Measurements from ENCODE around the gene BGLAP.

BGLAP gene

GRCh38 chr1:156249593-156249992 is 7.6 kb downstream of the BGLAP start:
- Histone ChIP-seq H3K4me3 (no peak overlapping the region), H3K9me3 (no peaks in the 10 kb centered on the region), H3K27me3 (ENCODE audit: low read depth) (peaks cover 7% of the 10 kb centered on the region; the same call in 1 of the 2 replicates), H3K36me3 (replicated peaks) (peaks cover 51% of the 10 kb centered on the region), H3K4me1 (no peaks in the 10 kb centered on the region; the same call in 1 of the 2 replicates)
- in situ Hi-C loops (cut with MboI; ENCODE audit: low sequenced_read_pairs), result no loop called here
- DNase-seq (ENCODE audit: low spot score in 2 of 2), result no peak

DNA sequence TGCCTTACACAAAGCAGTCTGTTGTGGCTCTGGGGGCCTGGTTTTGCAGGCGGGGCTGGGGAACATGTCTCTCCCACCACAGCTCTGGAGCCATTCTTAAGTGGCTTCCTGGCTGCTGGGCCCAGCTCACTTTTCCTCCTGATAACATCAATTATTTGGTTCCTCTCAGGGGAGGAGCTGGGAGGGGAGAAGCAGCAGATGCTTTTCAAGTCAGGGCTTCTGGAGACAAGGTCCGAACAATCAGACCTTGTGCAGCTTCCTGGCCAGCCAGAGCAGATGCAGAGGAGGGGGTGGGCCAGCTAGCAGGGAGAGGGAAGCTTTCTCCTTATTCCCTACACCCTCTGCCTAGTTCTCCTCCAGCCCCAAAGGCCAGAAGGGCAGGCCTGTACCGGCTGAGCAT is 9.5 kb downstream of the BGLAP start:
- Histone ChIP-seq H3K4me3 (no peak overlapping the region), H3K36me3 (replicated peaks) (peaks cover 64% of the 10 kb centered on the region), H3K9me3 (no peaks in the 10 kb centered on the region), H3K4me1 (no peaks in the 10 kb centered on the region; the same call in 1 of the 2 replicates), H3K27me3 (ENCODE audit: low read depth) (no peaks in the 10 kb centered on the region)
- no peak for DNase-seq (ENCODE audit: low spot score in 2 of 2)
- in situ Hi-C loops (cut with MboI; ENCODE audit: low sequenced_read_pairs), result no loop called here

DNA sequence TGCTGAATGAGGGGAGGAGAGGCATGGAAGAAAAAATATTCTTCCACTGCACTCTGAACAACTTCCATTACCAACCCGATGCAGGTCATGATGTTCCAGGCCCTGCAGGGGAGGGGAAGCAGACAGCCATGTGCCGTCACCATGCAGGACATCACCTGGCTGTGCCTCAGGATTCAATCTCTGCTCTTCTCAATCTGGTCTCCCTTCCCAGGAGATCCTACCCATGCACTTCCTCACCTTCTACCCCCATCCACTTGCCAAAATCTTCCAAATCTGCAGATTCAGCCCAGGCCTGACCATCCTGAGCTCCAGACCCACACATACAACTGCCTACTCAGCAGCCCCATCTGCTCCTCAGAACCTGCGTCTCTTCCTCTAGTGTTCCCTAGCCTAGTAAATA is 11.7 kb downstream of the BGLAP start:
- no peak for DNase-seq (ENCODE audit: low spot score in 2 of 2)
- H3K4me3 ChIP-seq, result no peak overlapping the region
- in situ Hi-C loops (cut with MboI; ENCODE audit: low sequenced_read_pairs), result no loop called here
- no peaks in the 10 kb centered on the region for H3K9me3 ChIP-seq
- peaks cover 83% of the 10 kb centered on the region for H3K36me3 ChIP-seq (replicated peaks)
- H3K4me1 ChIP-seq, result no peaks in the 10 kb centered on the region
- H3K27me3 ChIP-seq (ENCODE audit: low read depth), result no peaks in the 10 kb centered on the region

DNA sequence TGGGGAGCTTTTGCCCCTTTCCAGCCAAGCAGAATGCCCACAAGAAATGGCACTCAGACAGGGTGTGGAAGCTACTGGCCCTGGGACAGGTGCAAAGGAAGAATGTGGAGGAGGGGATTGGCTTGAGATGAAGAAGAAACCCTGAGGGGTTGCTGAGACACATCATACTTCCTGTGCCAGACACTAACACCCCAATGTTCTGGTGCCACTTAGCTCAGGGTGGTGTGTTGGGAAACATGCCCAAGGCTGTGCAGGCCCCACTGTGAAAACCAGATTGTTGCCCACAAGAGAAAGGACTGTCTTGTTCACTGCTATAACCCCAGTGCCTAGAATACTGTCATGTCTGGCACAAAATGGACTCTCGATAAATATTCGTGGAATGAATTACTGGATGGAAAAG is 15.7 kb downstream of the BGLAP start:
- in situ Hi-C loops (cut with MboI; ENCODE audit: low sequenced_read_pairs), result no loop called here
- H3K9me3 ChIP-seq, result no peaks in the 10 kb centered on the region
- H3K27me3 ChIP-seq (ENCODE audit: low read depth), result no peaks in the 10 kb centered on the region
- H3K4me3 ChIP-seq, result no peak overlapping the region
- DNase-seq (ENCODE audit: low spot score in 2 of 2), result no peak
- H3K36me3 ChIP-seq (replicated peaks), result peaks cover 90% of the 10 kb centered on the region
- no peaks in the 10 kb centered on the region for H3K4me1 ChIP-seq

DNA sequence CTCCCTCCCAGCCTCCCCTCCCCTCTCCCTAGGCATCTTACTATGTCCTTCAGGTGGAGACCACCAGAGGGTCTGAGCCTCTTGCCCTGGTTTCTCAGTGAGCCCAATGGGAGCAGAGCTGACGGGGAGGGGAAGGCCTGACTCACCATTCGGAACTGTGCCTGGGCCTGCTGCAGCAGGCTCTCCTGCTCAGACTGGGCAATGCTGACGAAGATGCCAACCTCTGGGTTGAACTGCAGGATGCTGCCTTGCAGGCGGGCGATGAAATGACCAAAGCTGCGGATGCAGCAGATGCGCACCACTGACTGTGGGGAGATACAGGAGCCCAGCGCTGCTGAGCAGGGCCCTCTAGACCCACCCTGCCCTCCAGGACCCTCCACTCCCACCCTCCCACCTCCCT is 16.9 kb downstream of the BGLAP start:
- Histone ChIP-seq H3K36me3 (replicated peaks) (peaks cover 90% of the 10 kb centered on the region), H3K4me3 (no peak overlapping the region), H3K4me1 (no peaks in the 10 kb centered on the region), H3K9me3 (no peaks in the 10 kb centered on the region), H3K27me3 (ENCODE audit: low read depth) (no peaks in the 10 kb centered on the region)
- DNase-seq (ENCODE audit: low spot score in 2 of 2), result no peak
- in situ Hi-C loops (cut with MboI; ENCODE audit: low sequenced_read_pairs), result no loop called here

DNA sequence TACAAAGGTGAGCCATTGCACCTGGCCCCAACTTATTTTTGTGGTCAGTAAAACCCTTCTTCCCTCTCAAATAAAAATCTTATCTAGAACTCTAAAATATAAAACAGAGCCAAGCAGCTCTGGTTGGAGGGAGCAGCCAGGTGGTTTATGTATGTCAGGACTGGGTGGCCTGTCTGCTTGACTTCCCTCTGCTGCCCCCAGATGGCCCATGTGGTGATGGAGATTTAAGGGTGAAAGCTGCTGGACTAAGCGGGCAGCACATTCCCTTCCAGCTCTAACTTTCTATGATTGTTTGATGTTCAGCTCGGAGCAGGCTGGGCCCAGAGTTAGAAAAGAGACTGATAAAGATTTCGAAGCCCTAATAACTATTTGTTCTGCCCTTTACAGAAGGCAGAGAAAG is 17.8 kb downstream of the BGLAP start:
- Histone ChIP-seq H3K4me3 (no peak overlapping the region), H3K36me3 (replicated peaks) (peaks cover 86% of the 10 kb centered on the region), H3K4me1 (no peaks in the 10 kb centered on the region), H3K27me3 (ENCODE audit: low read depth) (no peaks in the 10 kb centered on the region), H3K9me3 (no peaks in the 10 kb centered on the region)
- in situ Hi-C loops (cut with MboI; ENCODE audit: low sequenced_read_pairs), result no loop called here
- DNase-seq (ENCODE audit: low spot score in 2 of 2), result no peak

DNA sequence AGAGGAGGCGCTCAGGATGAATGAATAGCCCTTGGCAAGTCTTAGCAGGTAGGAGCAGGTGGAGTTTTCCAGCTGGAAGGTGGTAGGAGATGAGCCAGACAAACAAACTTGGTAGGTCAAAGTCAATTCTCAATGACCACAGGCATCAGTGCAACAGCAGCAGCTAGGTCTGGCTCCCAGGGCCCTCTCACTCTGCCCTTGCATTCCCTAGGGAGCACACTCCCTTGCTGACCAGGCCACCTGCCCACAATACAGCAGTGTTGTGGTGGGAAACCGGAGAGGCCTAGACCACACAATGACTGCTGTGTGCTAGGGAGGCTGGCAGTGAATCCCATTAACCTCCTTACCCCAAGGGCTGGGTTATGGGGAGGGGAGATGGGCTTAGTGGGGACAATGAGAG is 18.9 kb downstream of the BGLAP start:
- Histone ChIP-seq H3K9me3 (no peaks in the 10 kb centered on the region), H3K27me3 (ENCODE audit: low read depth) (no peaks in the 10 kb centered on the region), H3K4me3 (no peak overlapping the region), H3K36me3 (replicated peaks) (peaks cover 86% of the 10 kb centered on the region), H3K4me1 (no peaks in the 10 kb centered on the region)
- in situ Hi-C loops (cut with MboI; ENCODE audit: low sequenced_read_pairs), result no loop called here
- no peak for DNase-seq (ENCODE audit: low spot score in 2 of 2)

GRCh38 chr1:156262461-156263287 is 20.7 kb downstream of the BGLAP start:
- in situ Hi-C loops (cut with MboI; ENCODE audit: low sequenced_read_pairs), result no loop called here
- no peaks in the 10 kb centered on the region for H3K9me3 ChIP-seq
- no peaks in the 10 kb centered on the region for H3K4me1 ChIP-seq
- no peak for DNase-seq (ENCODE audit: low spot score in 2 of 2)
- H3K36me3 ChIP-seq (replicated peaks), result peaks cover 91% of the 10 kb centered on the region
- H3K4me3 ChIP-seq, result no peak overlapping the region
- H3K27me3 ChIP-seq (ENCODE audit: low read depth), result no peaks in the 10 kb centered on the region

DNA sequence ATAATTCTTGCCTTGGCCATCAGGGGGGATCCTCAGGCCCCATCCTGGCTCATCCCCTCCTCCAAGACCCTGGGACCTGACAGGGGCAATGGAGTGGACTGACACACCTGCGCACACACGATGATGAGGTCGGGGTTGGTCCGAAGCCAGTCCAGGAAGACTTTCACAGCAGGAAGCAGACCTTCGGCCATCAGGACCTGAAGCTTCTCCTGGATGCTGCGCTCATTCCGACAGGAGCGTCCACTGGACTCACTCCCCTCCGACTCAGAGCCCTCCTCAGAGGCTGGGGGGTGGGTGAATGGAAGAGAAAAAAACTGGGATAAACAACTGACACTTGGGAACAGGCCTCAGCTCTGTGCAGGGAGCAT is 21.3 kb downstream of the BGLAP start:
- Histone ChIP-seq H3K27me3 (ENCODE audit: low read depth) (no peaks in the 10 kb centered on the region), H3K36me3 (replicated peaks) (peaks cover 91% of the 10 kb centered on the region), H3K9me3 (no peaks in the 10 kb centered on the region), H3K4me1 (no peaks in the 10 kb centered on the region), H3K4me3 (no peak overlapping the region)
- in situ Hi-C loops (cut with MboI; ENCODE audit: low sequenced_read_pairs), result no loop called here
- DNase-seq (ENCODE audit: low spot score in 2 of 2), result no peak

GRCh38 chr1:156266051-156266450 is 24.1 kb downstream of the BGLAP start:
- in situ Hi-C loops (cut with MboI; ENCODE audit: low sequenced_read_pairs), result no loop called here
- H3K9me3 ChIP-seq, result no peaks in the 10 kb centered on the region
- no peak for DNase-seq (ENCODE audit: low spot score in 2 of 2)
- no peak overlapping the region for H3K4me3 ChIP-seq
- H3K36me3 ChIP-seq (replicated peaks), result peaks cover 87% of the 10 kb centered on the region
- no peaks in the 10 kb centered on the region for H3K4me1 ChIP-seq
- H3K27me3 ChIP-seq (ENCODE audit: low read depth), result no peaks in the 10 kb centered on the region

DNA sequence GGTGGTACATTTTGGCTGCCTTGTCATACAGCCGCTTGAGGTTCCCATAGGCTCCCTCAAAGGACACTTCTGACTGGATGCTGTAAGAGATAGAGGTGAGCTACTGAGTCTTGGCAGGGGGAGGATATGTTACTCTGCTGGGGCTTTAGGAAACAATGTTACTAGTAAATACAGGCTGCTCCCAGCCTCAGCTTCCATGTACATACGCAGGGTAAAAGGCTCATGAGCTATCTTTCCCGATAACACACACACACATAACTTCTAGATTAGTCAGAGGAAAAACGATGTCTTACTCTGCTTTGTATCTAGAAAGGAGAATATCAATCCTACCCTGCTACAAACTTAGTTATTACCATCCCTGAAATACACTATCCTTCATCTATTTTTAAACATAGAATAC is 26.4 kb downstream of the BGLAP start:
- DNase-seq (ENCODE audit: low spot score in 2 of 2), result no peak
- H3K4me1 ChIP-seq, result no peaks in the 10 kb centered on the region
- H3K9me3 ChIP-seq, result no peaks in the 10 kb centered on the region
- H3K36me3 ChIP-seq (replicated peaks), result peaks cover 85% of the 10 kb centered on the region
- H3K4me3 ChIP-seq, result no peak overlapping the region
- in situ Hi-C loops (cut with MboI; ENCODE audit: low sequenced_read_pairs), result no loop called here
- H3K27me3 ChIP-seq (ENCODE audit: low read depth), result no peaks in the 10 kb centered on the region

GRCh38 chr1:156270314-156270713 is 28.3 kb downstream of the BGLAP start:
- H3K36me3 ChIP-seq (replicated peaks), result peaks cover 88% of the 10 kb centered on the region
- no peaks in the 10 kb centered on the region for H3K27me3 ChIP-seq (ENCODE audit: low read depth)
- H3K9me3 ChIP-seq, result no peaks in the 10 kb centered on the region
- no peaks in the 10 kb centered on the region for H3K4me1 ChIP-seq
- in situ Hi-C loops (cut with MboI; ENCODE audit: low sequenced_read_pairs), result no loop called here
- no peak overlapping the region for H3K4me3 ChIP-seq
- DNase-seq (ENCODE audit: low spot score in 2 of 2), result no peak

DNA sequence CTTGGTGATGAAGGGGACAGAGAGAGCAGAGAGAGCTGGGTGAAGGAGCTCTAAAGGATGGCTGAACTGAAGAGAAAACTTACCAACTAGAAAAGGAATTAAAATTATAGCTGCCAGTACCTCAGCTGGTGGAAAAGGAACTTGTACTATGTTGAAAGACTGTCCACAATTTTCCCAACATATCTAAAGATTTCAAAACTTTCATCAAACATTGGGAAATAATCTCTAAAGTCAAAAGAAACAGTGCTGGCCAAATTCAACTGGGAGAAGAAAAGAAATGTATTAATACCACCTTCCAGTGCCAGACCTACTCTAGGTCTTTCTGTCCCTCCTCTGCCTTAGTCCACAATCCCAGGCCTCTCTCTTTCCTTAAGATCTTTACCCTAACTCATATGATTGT is 34.5 kb downstream of the BGLAP start:
- H3K27me3 ChIP-seq (ENCODE audit: low read depth), result no peaks in the 10 kb centered on the region
- H3K36me3 ChIP-seq (replicated peaks), result peaks cover 81% of the 10 kb centered on the region
- in situ Hi-C loops (cut with MboI; ENCODE audit: low sequenced_read_pairs), result no loop called here
- no peak overlapping the region for H3K4me3 ChIP-seq
- DNase-seq (ENCODE audit: low spot score in 2 of 2), result no peak
- H3K9me3 ChIP-seq, result no peaks in the 10 kb centered on the region
- peaks cover 1% of the 10 kb centered on the region; the same call in 1 of the 2 replicates for H3K4me1 ChIP-seq

GRCh38 chr1:156276966-156277381 is 35.0 kb downstream of the BGLAP start:
- Histone ChIP-seq H3K36me3 (replicated peaks) (peaks cover 77% of the 10 kb centered on the region), H3K4me1 (peaks cover 2% of the 10 kb centered on the region), H3K27me3 (ENCODE audit: low read depth) (no peaks in the 10 kb centered on the region), H3K4me3 (no peak overlapping the region), H3K9me3 (no peaks in the 10 kb centered on the region)
- DNase-seq (ENCODE audit: low spot score in 2 of 2), result no peak
- in situ Hi-C loops (cut with MboI; ENCODE audit: low sequenced_read_pairs), result no loop called here

GRCh38 chr1:156279837-156280236 is 37.9 kb downstream of the BGLAP start:
- H3K36me3 ChIP-seq (replicated peaks), result peaks cover 55% of the 10 kb centered on the region
- no peaks in the 10 kb centered on the region for H3K9me3 ChIP-seq
- H3K4me1 ChIP-seq, result peaks cover 9% of the 10 kb centered on the region
- DNase-seq (ENCODE audit: low spot score in 2 of 2), result no peak
- no peaks in the 10 kb centered on the region for H3K27me3 ChIP-seq (ENCODE audit: low read depth)
- in situ Hi-C loops (cut with MboI; ENCODE audit: low sequenced_read_pairs), result no loop called here
- H3K4me3 ChIP-seq, result no peak overlapping the region
